Peyer's patch (tissue), 4 donors: ENCODE results near the gene RASGRP3. TPM values are rescaled to one million over a fixed set of nuclear protein-coding genes. Genes with fewer than 3 reads are reported as not detected.
"Not testable (repeated sequence)": the region's sequence is repeated elsewhere in the genome, so short reads cannot be mapped to it uniquely, and the experiment has no call there.

Source experiments
- DNase-seq, 3 donors: peaks; one replicate each; pipeline ENCODE4 v3.0.0-alpha.2; 2017 to 2019
- H3K27ac ChIP-seq, 4 donors: fragments of 200-600 bp; sonication (generic); one replicate each; pipeline ENCODE4 v1.5.1; 2016 to 2019
- H3K27me3 ChIP-seq, 2 donors: fragments of 200-600 bp; sonication (generic); one replicate each; pipeline ENCODE4 v1.5.1; 2019
- H3K36me3 ChIP-seq, 3 donors: fragments of 200-600 bp; sonication (generic); one replicate each; pipeline ENCODE4 v1.5.1; 2016 to 2019
- H3K4me1 ChIP-seq, 4 donors: fragments of 200-600 bp; sonication (generic); one replicate each; pipeline ENCODE4 v1.5.1; 2016 to 2019
- H3K4me3 ChIP-seq, 4 donors: fragments of 200-600 bp; sonication (generic); 1 replicate in 3 of 4; 2 replicates in 1 of 4; pipeline ENCODE4 v1.5.1; 2016 to 2019; ENCODE audit warnings: mild to moderate bottlenecking in 1 of 4
- H3K9me3 ChIP-seq, 4 donors: fragments of 200-600 bp; sonication (generic); one replicate each; pipeline ENCODE4 v1.5.1; 2016 to 2019; ENCODE audit warnings: mild to moderate bottlenecking in 1 of 4
- POLR2A ChIP-seq, 2 donors: fragments of 450-650 bp; IDR thresholded peaks; one replicate each; pipeline ENCODE4 v1.5.1; 2017; ENCODE audit warnings: antibody characterized with exemption in 2 of 2, mild to moderate bottlenecking in 2 of 2, moderate library complexity in 2 of 2
- total RNA-seq, 4 donors: library from RNA; depleted of rRNA; stranded (reverse); fragments of >200 nt; gene quantifications; one replicate each; pipeline ENCODE4 v1.1.0, GENCODE V29; 2016
- TF ChIP-seq, protein P1 (sequence below), 6 experiments: fragments of 450-650 bp in 4 of 6; fragments of 200-600 bp in 2 of 6; sonication (generic) in 1 of 6; IDR thresholded peaks; one replicate each; pipeline ENCODE4 v1.5.1; 2017 to 2019; ENCODE audit warnings: antibody characterized with exemption in 6 of 6, mild to moderate bottlenecking in 3 of 6, moderate library complexity in 1 of 6

RASGRP3 gene
- total RNA-seq, 4 donors from 2014 or later: 1.9 to 66.8 (median 12.3) TPM

DNA sequence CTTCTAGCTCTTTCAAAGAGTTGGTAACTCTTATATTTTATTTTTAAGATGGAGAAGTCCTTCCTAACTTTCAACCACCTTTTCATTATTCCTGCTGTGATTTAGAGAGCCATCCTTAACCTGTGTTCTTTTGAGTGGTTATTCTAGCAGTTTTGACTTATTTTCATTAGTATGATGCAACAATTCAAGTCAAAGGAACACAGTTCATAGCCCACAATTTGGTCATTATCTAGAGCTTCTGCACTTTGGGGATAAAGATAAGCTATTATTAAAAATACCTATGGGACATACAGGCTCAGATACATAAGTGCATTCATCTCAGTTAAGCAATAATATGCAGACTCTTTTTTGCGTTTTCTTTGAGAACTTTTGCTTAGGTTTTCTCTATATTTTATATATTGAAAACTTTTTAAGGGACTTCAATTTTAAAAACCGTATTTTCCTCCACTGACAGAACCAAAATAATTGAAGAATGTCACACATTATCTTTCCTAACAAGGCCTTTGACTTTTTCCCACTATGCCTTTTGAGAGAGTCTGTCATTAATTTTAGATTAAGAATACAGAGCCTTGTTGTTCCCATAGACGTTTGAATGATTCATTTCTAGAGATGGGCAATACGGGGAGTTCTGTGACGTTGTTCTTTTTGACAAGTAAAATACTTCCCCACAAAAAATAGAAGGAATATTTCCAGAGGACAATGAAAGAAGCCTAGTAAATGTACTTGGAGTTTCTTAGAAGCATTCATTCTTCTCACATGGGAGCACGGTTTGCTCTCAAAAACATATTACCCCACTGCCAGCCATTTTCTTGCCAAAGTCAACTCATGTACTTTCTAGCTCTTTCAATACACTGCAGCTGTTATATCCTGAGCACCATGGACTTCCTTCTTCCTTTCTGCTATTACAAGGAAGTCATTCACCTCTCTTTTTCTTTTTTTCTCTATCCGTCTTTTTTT is 42.9 kb upstream of the RASGRP3 start:
- Histone ChIP-seq H3K4me3 (no peak overlapping the region), H3K27ac (no peak overlapping the region)

DNA sequence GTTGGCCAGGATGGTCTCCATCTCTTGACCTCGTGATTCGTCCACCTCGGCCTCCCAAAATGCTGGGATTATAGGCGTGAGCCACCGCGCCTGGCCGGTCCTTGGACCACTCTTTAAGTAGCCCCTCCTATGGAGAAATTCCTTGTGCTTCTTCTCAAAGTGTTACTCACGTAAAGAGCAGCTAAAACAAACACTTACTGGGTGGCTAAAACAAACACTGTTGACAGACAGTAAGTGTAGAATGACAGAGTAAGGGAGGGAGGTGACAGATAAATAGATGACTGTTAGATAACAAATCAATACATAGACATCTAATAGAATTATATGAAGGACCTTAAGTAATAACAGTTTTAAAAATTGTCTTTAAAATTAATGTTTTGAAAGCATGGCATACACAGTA is 40.9 kb upstream of the RASGRP3 start:
- no peak for TF ChIP-seq POLR2A (IDR thresholded peaks at IDR 0.05)
- TF ChIP-seq, protein P1, sequence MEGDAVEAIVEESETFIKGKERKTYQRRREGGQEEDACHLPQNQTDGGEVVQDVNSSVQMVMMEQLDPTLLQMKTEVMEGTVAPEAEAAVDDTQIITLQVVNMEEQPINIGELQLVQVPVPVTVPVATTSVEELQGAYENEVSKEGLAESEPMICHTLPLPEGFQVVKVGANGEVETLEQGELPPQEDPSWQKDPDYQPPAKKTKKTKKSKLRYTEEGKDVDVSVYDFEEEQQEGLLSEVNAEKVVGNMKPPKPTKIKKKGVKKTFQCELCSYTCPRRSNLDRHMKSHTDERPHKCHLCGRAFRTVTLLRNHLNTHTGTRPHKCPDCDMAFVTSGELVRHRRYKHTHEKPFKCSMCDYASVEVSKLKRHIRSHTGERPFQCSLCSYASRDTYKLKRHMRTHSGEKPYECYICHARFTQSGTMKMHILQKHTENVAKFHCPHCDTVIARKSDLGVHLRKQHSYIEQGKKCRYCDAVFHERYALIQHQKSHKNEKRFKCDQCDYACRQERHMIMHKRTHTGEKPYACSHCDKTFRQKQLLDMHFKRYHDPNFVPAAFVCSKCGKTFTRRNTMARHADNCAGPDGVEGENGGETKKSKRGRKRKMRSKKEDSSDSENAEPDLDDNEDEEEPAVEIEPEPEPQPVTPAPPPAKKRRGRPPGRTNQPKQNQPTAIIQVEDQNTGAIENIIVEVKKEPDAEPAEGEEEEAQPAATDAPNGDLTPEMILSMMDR (IDR thresholded peaks at IDR 0.05): no peak
- Histone ChIP-seq H3K4me3 (no peak overlapping the region), H3K9me3 (no peaks in the 10 kb centered on the region), H3K4me1 (no peaks in the 10 kb centered on the region), H3K27me3 (no peaks in the 10 kb centered on the region), H3K36me3 (no peaks in the 10 kb centered on the region), H3K27ac (no peak overlapping the region)
- DNase-seq: no peak

More for the DNA sequence above, 42.9 kb upstream of the RASGRP3 start:
- no peak for DNase-seq
- Histone ChIP-seq H3K4me1 (no peaks in the 10 kb centered on the region), H3K27me3 (no peaks in the 10 kb centered on the region), H3K9me3 (no peaks in the 10 kb centered on the region), H3K36me3 (no peaks in the 10 kb centered on the region)
- TF ChIP-seq POLR2A (IDR thresholded peaks at IDR 0.05): no peak

- no peaks in the 10 kb centered on the region for H3K9me3 ChIP-seq
- H3K4me3 ChIP-seq: no peak overlapping the region
- no peaks in the 10 kb centered on the region for H3K36me3 ChIP-seq
- H3K27me3 ChIP-seq: no peaks in the 10 kb centered on the region
- no peak overlapping the region for H3K27ac ChIP-seq
- DNase-seq: no peak
- H3K4me1 ChIP-seq: no peaks in the 10 kb centered on the region
- no peak for TF ChIP-seq POLR2A (IDR thresholded peaks at IDR 0.05)
- TF ChIP-seq, protein P1 (IDR thresholded peaks at IDR 0.05): no peak
These were observed 40.4 kb upstream of the RASGRP3 start for GRCh38 chr2:33436083-33436482.

DNA sequence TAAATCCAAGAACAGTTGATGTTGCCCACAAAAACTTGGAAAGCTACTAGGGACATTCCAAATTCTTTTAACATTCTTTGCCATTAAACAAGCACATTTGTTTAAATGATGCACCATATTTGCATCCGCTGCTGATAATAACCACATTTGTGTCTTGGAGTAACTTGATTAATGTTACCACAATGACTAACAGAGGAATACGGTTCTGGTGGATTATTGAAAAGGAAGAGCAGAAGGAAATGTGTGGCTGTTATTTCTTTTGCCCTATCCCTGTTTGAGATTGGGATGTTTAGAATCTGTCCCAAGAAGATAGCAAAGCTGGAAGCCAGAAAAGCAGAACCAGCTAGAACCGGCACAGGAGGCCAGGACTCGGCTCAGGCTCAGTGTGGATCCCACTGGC is 39.2 kb upstream of the RASGRP3 start:
- Histone ChIP-seq H3K36me3 (no peaks in the 10 kb centered on the region), H3K4me3 (no peak overlapping the region), H3K27me3 (no peaks in the 10 kb centered on the region), H3K9me3 (no peaks in the 10 kb centered on the region), H3K4me1 (no peaks in the 10 kb centered on the region), H3K27ac (no peak overlapping the region)
- DNase-seq: no peak
- TF ChIP-seq POLR2A (IDR thresholded peaks at IDR 0.05): no peak
- TF ChIP-seq, protein P1 (IDR thresholded peaks at IDR 0.05): no peak

DNA sequence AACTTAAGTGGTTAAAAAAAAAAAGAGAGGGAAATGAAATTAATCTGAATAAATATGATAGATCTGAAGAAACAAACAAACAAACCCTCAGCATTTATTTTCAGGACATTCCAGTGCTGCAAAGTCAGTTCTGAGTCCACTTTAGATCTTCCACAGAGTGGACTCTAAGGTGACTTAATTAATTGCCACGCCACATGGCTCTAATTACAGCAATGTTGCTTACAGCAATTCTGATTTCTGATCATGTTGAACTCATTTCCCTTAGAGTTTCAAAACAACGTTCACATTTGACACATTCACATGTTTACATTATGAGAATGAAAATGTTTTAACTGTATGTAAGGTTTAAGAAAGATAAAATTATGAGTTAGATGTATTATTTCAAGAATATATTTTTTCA is 38.6 kb upstream of the RASGRP3 start:
- no peak for DNase-seq
- no peak for TF ChIP-seq POLR2A (IDR thresholded peaks at IDR 0.05)
- TF ChIP-seq, protein P1 (IDR thresholded peaks at IDR 0.05): no peak
- H3K36me3 ChIP-seq: no peaks in the 10 kb centered on the region
- no peaks in the 10 kb centered on the region for H3K4me1 ChIP-seq
- H3K27ac ChIP-seq: no peak overlapping the region
- no peak overlapping the region for H3K4me3 ChIP-seq
- no peaks in the 10 kb centered on the region for H3K27me3 ChIP-seq
- no peaks in the 10 kb centered on the region for H3K9me3 ChIP-seq

DNA sequence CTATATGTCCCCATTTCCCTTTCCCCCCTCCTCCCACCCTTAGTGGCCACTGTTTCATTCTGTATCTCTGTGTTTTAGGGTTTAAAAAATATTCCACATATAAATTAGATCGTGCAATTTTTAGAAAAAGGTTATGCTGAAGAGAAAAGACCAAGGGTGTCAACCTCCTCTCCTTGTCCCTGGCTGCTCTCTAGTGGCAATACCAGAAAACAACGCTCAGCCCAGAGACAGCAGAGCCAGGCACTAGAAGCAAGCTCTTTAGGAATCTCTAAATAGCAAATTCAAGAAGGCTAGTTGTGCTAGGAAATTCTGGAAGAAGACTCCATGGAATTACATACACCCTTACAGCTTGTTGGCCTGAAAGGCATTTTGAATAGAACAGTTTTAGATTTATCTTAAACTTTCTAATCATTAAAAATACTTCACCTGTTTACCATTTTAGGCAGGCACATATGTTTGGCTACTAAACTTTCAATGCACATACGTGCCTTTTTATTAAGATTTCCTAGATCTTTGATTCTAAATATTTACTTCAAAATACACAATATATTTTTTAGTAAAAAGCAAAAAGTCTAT is 35.1 kb upstream of the RASGRP3 start:
- no peaks in the 10 kb centered on the region for H3K9me3 ChIP-seq
- no peaks in the 10 kb centered on the region for H3K27me3 ChIP-seq
- no peak for TF ChIP-seq POLR2A (IDR thresholded peaks at IDR 0.05)
- TF ChIP-seq, protein P1 (IDR thresholded peaks at IDR 0.05): peak in 3 of 6 experiments; percentile 31 to 34 (median 32)
- H3K27ac ChIP-seq: no peak overlapping the region
- no peaks in the 10 kb centered on the region for H3K36me3 ChIP-seq
- no peak for DNase-seq
- no peaks in the 10 kb centered on the region for H3K4me1 ChIP-seq
- H3K4me3 ChIP-seq: no peak overlapping the region

- not testable (repeated sequence) for H3K27me3 ChIP-seq, H3K36me3 ChIP-seq, H3K27ac ChIP-seq, H3K4me1 ChIP-seq, DNase-seq, H3K9me3 ChIP-seq, H3K4me3 ChIP-seq
These were observed 34.4 kb upstream of the RASGRP3 start for GRCh38 chr2:33442052-33442451.
